NCI-H345 (cell line): ENCODE data around the gene SYNGR1.
"Not testable (repeated sequence)": the region's sequence is repeated elsewhere in the genome, so short reads cannot be mapped to it uniquely, and the experiment has no call there.

Experiments
- DNase-seq: peaks from one replicate; lab custom pipeline; 2025; lab: John Stamatoyannopoulos, UW

SYNGR1 gene

GRCh38 chr22:39409516-39410029 lies 59.8 kb downstream of the SYNGR1 start:
- no peak for DNase-seq

DNA sequence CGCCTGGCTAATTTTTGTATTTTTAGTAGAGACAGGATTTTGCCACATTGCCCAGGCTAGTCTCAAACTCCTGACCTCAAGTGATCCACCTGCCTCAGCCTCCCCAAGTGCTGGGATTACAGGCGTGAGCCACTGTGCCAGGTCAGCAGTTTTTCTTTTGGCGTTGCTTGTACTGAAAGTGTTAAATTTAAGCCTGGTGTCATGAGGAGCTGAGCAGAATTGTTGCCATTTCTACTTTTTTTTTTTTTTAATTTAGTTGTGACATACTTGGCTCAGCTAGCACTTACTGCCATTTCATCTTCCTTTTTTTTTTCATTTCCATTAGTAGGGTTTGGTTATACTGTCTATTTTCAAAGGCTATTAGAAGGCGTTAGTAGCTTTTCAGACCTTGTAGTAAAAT lies 60.5 kb downstream of the SYNGR1 start:
- DNase-seq = no peak

DNA sequence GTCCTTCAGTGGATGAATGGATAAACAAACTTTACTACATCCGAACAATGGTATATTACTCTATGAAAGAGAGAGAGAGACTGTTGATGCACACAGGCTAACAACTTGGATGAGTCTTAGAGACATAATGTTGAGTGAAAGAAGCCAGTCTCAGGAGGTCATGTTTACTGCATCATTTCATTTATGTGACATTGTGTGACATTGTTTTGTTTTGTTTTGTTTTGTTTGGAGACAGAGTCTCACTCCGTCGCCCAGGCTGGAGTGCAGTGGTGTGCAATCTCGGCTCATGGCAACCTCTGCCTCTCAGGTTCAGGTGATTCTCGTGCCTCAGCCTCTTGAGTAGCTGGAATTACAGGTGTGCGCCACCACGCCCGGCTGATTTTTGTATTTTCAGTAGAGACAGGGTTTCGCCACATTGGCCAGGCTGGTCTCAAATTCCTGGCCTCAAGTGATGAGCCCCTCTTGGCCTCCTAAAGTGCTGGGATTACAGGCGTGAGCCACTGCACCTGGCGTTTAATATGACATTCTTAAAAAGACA lies 62.1 kb downstream of the SYNGR1 start:
- not testable (repeated sequence) for DNase-seq

- DNase-seq = not testable (repeated sequence)
These were observed 63.4 kb downstream of the SYNGR1 start for GRCh38 chr22:39413204-39413603.

GRCh38 chr22:39414377-39414776 lies 64.6 kb downstream of the SYNGR1 start:
- no peak for DNase-seq

DNA sequence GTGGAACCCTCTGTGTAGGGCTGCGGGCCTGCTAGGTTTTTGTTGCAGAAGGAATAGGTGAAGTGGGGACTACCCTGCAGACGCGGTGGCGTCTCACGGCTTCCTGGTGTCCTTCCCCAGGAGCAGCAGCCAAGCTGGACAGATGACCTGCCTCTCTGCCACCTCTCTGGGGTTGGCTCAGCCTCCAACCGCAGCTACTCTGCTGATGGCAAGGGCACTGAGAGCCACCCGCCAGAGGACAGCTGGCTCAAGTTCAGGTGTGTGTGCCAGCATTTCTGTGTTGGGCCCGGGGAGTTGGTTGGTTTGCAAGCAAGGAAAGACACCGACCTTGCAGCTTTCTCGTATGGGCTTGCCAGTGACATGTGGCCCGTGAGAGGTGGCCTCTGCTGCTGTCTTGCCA lies 65.1 kb downstream of the SYNGR1 start:
- no peak for DNase-seq

DNA sequence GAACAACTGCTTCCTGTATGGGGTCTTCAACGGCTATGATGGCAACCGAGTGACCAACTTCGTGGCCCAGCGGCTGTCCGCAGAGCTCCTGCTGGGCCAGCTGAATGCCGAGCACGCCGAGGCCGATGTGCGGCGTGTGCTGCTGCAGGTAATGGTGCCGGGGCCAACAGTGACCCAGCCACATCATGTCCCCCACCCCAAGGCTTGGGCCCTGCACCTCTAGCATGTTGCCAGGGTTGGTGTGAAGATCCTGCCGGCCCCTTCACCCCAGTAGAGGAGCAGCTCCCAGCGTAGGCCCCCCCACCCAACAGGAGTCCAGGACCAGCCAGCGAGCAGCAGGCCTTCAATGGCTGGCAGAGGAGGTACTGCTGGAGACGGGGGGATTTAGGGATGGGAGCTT lies 65.7 kb downstream of the SYNGR1 start:
- no peak for DNase-seq

GRCh38 chr22:39416319-39416718 lies 66.5 kb downstream of the SYNGR1 start:
- DNase-seq = no peak

- DNase-seq = no peak
These were observed 67.8 kb downstream of the SYNGR1 start for GRCh38 chr22:39417641-39418040.

DNA sequence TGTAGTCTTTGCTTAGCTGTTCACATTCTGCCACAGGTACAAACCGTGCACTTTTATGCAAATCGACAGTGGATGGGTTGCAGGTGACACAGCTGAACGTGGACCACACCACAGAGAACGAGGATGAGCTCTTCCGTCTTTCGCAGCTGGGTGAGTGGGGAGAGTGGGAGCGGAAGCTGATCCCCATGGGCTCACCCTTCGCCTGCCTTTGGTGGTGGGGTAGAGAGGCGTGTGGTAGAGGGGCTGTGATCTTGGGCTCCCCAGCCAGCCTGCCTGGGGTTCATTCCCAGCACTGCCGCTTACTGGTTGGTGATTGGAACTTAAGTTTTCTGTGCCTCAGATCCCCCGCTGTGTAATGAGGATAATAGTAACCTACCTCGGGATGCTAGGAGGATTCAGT lies 68.9 kb downstream of the SYNGR1 start:
- DNase-seq = no peak

GRCh38 chr22:39419096-39419495 lies 69.3 kb downstream of the SYNGR1 start:
- DNase-seq = no peak

- no peak for DNase-seq
These were observed 70.1 kb downstream of the SYNGR1 start for GRCh38 chr22:39419911-39420310.

GRCh38 chr22:39421691-39422090 lies 71.9 kb downstream of the SYNGR1 start:
- DNase-seq = no peak

DNA sequence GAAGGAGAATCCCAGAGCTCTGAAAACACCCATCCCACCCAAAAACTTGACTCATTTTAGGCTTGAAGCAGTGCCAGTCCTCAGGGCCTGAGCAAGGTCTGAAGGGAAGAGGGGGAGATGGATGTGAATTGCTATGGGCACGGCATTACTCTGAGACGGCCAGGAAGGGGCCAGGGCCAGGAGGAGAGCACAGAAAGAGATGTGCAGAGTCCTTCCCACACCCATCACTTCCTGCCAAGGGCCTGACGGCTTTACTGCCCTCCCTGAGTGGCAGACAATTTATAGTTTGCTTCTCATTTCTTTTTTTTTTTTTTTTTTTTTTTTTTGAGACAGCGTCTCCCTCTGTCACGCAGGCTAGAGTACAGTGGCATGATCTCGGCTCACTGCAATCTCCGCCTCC lies 72.3 kb downstream of the SYNGR1 start:
- no peak for DNase-seq

DNA sequence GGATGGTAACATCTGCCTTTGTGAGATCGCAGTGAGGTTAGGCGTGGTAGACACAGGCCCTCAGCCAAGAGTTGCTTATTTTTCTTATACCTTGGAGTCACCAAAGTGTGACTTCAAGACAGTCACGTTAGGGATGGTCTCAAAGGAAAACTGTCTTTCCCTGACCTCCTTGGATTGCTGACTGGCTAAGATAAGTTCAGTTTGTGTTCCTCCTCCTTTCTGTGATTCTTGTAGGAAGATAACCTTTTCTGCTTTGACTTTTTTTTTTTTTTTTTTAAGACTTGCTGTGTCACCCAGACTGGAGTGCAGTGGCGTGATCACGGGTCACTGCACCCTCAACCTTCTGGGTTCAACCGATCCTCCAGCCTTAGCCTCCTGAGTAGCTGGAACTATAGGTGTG lies 72.9 kb downstream of the SYNGR1 start:
- DNase-seq = no peak

DNA sequence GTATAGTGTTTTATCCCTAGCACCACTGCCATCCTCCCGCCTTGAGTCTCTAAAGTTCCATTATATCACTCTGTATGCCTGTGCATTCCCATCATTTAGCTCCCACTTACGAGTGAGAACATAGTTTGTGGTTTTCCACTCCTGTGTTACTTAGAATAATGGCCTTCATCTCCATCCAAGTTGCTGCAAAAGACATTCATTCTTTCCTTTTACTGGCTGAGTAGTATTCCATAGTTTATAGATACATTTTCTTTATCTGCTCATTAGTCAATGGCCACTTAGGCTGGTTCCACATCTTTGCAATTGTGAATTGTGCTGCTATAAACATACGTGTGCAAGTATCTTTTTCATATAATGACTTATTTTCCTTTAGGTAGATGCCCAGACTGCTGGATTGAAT lies 74.2 kb downstream of the SYNGR1 start:
- DNase-seq = no peak

- DNase-seq = no peak
These were observed 76.7 kb downstream of the SYNGR1 start for GRCh38 chr22:39426380-39427043.

GRCh38 chr22:39427751-39428596 lies 78.2 kb downstream of the SYNGR1 start:
- no peak for DNase-seq

DNA sequence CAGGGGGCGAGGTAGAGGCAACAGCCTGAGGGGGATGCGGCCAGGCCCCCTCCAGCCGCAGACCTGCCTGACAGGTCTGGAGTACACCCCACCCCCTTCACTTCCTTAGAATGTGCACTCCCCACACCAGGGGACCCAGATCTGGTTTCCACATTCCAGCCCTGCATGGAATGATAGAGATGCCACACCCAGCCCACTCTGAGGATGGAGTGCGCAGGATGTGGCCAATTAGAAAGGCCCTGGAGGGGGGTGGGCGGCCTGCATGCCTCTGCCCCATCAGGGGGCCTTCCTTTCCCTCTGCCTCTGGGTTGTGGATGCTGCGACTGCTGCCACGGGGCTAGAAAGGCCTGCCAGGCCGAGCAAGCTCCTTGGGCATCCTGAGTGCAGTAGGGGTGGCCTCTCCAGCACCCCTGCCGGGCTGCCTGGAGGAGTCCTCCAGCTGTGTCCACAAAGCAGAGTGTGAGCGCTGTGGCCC lies 78.8 kb downstream of the SYNGR1 start:
- DNase-seq = peak; percentile 63

GRCh38 chr22:39429186-39429585 lies 79.4 kb downstream of the SYNGR1 start:
- no peak for DNase-seq

DNA sequence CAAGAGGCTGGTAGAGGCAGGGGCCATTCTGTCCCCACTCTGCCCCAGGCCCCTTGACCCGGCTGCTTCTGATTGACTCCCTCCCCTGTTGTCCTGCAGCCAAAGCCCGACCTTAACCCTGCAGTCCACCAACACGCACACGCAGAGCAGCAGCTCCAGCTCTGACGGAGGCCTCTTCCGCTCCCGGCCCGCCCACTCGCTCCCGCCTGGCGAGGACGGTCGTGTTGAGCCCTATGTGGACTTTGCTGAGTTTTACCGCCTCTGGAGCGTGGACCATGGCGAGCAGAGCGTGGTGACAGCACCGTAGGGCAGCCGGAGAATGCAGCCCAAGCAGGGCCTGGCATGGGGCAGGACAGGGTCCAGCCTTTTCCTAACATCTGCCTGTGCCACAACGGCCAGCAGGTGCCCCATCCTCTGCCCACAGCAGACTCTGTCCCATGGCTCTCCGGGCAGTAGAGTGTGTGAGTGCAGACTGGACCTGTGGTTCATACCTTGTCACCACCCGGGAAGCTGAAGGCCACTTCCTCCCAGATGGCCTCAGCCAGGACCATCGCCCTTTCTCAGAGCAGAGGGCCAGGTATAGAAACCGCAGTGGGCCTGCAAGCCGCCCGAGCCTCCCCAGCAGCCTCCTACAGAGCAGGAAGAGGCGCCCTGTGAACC lies 80.3 kb downstream of the SYNGR1 start:
- DNase-seq = no peak

- DNase-seq = no peak
These were observed 80.9 kb downstream of the SYNGR1 start for GRCh38 chr22:39430576-39431150.
